Suppressor macrophage treated with lipopolysaccharide for 1 hour (primary cell): ENCODE results near the gene ADGRG7.
"Not testable (repeated sequence)": the region's sequence is repeated elsewhere in the genome, so short reads cannot be mapped to it uniquely, and the experiment has no call there.

ENCODE experiments used
- DNase-seq, 3 donors: peaks; one replicate each; pipeline ENCODE4 v3.0.0-alpha.2; 2020 to 2022

ADGRG7 gene, protein sequence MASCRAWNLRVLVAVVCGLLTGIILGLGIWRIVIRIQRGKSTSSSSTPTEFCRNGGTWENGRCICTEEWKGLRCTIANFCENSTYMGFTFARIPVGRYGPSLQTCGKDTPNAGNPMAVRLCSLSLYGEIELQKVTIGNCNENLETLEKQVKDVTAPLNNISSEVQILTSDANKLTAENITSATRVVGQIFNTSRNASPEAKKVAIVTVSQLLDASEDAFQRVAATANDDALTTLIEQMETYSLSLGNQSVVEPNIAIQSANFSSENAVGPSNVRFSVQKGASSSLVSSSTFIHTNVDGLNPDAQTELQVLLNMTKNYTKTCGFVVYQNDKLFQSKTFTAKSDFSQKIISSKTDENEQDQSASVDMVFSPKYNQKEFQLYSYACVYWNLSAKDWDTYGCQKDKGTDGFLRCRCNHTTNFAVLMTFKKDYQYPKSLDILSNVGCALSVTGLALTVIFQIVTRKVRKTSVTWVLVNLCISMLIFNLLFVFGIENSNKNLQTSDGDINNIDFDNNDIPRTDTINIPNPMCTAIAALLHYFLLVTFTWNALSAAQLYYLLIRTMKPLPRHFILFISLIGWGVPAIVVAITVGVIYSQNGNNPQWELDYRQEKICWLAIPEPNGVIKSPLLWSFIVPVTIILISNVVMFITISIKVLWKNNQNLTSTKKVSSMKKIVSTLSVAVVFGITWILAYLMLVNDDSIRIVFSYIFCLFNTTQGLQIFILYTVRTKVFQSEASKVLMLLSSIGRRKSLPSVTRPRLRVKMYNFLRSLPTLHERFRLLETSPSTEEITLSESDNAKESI

DNA sequence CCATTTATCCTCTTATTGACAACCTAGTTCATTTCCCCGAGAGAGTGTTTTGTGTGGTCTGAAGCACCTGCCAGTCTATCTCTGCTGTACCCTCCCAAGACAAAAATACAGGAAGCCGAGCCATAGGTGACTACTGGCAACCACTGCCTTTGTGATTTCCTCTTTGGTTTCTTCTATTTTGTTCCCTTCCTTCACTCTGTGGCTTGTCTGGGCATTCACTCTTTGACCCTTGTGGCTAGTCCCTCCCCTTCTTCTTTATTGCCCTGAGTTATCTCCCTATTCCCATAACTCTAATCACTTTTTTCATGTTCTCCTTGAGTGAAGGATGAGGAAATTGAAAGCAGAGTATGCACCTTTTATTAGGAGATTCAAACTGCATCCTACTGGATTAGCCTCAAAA is at the start of gene ADGRG7:
Gene ADGRG7 (plus strand): TSS at position 297 of the 400 bp plus-strand sequence. CDS start 256 bp downstream, outside the sequence.
- no peak for DNase-seq

DNA sequence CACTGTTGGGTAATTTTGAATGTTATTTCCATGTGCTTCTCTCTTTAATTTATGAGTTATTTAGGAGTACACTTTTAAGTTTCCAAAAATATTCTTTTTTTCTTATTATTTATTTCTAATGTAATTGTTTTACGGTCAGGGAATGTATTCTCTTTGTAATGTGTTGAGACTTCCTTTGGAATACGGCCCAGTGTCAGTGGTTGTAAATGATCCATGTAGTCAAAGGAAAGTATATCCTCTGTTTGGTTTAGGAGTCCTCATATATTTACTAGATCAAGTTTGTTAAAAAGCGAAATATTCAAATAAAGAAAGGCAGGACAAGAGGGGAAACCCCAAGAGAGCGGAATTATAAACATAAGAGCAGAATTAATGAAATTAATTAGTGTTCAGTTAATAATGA is 49.0 kb upstream of the ADGRG7 start:
- no peak for DNase-seq

DNA sequence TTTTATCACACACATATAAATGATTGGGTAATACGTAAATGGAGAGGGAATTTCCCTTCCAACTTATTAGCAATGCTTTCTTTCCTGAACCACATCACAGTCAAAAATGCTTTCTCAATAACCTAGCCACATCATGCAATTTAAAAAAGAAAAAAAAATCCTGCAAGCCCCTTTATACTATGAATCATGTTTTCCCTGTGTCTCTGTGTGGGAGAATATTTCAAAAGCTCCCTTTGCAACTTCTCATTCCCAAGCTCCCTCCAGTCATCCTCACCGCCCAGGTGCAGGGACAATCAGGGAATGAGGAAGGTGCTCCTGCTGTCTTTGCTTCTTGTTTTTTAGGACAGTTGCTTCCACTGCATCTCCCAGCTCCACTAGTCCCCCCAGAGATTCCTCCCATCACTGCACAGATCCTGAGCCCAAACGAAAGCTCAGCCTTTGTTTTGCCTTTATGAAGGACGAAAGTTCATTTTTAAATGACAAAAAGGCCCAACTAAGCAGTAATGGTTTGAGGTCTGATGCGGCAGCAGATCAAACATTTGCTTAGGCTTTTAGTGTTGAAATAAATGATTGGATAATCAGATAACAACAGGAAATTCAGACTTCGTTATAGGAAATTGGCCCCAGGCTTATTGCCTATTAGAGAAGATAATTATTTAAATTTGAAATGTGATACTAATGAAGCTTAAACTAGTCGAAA is 47.8 kb upstream of the ADGRG7 start:
- peak; percentile 59 to 90 (median 79) for DNase-seq

DNA sequence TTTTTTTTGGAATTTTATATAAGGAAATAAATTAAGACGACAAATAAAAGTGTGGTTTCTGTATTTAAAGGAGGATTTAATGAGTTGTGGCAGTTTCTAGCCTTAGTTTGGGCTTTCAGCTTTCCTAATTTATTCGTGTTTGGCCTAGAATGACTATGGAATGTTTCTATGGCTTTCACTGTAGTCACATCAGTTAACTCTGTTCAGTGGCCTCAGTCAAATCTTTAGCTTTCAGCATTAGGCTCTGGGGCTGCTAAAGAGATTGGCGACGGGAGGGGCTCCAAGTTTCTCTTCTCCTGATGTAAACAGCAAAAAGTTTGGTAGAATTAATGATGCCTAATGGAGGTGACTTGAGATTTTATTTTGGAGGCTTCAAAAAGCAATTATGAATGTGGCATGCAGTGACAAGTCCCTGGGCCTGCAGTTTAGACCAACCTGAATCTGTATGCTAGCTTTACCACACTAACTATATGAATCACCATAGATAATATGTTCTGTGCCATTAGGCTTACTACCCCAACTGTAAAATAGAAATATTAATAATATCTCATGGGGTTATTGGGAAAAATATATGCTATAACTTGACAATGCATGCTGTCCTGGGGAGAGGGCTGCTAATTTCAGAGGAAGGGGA is 47.1 kb upstream of the ADGRG7 start:
- DNase-seq: no peak

DNA sequence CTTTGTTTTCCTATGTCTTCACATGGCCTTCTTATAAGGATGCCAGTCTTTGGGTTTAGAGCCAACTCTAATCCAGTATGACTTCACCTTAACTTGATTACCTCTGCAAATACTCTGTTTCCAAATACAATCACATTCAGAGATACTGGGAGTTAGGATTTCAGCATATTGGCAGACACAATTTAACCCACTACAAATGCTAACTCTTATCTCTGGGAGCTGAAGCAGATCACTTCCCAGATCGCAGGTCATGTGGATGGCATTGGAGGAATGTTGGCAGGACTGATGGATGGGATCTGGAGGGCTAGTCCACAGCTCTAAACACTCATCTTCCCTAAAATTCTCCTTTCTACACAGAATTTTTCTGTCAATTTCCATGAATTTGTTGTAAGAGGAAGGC is 46.2 kb upstream of the ADGRG7 start:
- no peak for DNase-seq

DNA sequence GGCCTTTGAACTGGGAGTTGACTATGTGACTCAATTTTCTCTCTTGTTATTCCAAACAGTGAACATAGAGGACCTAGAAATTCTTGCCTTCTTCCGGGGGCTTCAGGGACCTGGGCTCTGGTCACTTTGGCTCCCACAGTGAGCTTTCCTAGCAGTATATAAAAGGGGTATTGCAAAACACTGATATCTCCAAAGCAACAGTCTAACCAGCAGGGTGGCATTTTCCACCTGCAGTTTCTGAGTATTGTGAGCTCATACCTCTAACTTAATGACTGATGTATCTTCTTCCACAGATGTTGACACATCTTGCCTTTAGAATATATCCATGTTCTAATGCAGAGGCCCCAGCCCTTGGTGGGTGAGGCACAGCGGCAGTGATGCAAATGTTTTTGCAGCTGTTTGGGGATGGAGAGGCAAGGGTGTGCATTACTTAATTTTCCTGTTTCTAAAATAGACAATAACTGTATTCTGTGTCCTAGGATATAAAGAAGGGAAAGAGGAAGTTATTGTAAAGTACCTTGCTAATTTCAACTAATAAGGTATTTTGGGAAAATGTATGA is 45.7 kb upstream of the ADGRG7 start:
- no peak for DNase-seq

DNA sequence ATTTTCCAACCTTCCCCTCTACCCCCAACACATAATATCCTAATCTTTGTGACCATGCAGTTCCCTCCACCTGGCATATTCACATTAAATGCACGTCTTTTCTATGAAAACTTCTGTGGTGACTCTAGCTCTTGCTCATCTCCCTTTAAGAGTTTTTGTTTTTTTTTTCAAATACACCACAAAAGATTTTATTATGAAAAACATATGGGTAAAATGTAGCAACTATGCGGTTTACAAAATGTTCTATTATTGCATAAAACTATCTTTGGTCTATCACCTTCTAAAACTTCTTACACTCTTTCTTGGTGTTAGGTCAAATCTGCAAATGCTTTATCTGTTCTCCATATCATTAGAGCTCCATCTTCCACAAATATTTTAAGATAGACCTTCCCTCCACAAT is 38.6 kb upstream of the ADGRG7 start:
- no peak for DNase-seq

DNA sequence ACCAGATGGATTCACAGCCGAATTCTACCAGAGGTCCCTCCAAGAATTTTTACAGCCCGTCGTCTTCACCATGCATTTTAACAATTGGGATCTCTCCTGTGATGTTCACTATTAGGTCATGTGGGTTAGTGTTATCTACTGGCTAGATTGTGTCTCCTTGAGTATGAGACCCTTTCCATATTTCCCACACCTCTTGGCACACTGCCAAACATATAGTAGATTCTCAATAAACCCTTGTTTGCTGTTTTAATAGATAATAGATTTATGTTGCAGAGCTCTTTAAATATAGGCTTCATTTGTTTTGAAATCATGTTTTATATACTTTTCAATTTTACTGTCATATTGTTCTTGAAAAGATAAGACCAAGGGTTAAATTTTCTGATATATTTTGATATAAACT is 34.9 kb upstream of the ADGRG7 start:
- no peak for DNase-seq

DNA sequence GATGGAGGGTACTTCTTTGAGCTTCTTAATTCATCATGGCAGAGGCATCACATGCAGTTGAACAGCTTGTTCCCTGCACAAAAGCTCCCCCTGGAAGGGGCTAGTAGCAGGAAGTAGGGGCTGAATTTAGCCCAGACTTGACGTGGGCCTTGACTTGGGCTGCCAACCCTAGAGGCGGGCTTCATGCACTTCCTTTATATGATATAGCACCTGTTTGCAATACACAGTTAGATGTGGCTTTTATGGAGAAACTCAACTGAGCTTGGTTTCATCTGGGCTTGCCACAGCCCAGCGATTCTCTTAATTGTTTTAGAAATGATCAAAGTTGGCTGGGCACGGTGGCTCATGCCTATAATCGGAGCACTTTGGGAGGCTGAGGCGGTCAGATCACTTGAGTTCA is 33.7 kb upstream of the ADGRG7 start:
- DNase-seq: no peak

DNA sequence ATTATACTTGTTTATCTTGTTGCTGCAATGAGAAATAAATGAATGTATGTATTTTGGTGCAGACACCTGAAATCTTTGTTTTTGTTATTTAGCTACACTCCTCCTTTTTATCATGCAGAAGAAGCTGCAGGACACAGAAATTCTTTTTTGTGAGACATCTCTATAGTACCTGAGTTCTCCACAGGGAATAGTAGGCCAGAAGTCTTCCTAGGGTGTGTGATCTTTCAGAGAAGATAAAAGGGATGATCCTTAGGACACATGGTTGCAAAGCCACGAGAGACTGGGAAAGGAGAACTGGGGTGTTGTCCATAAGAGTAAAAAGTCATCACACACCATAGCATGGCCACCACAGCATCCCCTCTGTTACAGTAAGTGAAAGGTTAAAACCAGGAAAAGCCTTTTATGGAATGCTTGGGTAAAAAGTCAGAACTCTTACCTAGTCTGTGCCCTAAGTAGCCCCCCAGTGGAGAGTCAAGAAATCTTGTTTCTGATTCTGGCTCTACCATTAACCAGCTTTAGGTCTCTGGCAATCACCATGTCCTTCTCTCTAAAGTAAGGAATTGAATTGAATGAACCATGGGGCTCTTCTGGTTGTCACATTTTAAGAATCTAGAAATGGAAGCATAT is 31.9 kb upstream of the ADGRG7 start:
- no peak for DNase-seq

DNA sequence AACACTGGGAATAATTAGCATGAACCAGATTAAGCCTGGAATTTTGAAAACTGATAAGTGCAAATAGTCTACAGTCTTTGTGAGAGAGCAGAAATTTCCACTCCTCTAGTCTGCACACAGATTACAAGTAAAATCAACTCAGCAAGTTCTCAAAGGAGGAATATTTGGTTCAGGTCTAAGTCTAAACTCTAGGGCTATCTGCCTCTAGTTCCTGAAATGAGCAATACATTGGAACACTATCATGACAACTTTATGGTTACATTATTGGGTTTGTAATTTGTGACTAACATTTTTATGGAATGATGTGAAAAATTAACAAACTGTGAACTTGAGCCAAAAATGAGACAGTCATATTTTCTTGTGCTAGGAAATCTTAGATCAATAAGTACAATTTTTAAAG is 30.8 kb upstream of the ADGRG7 start:
- DNase-seq: no peak

DNA sequence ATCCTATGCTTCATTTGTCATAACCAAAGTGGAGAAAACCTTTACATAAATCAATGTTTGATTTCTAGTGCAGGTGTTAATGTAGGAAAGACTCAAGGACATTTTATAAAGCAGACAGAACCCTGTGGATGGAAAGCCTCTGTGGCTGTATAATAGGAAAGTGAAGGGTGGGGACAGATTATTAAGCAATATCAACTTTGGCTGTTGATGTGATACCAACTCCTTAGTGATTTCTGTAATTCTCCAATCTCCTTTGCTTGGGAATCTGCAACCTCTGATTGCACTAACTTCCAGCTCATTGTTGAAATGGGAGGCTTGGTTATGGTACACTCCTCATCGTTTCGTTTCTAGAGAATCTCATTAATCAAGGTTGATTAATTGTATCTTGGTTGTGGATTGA is 29.3 kb upstream of the ADGRG7 start:
- no peak for DNase-seq

DNA sequence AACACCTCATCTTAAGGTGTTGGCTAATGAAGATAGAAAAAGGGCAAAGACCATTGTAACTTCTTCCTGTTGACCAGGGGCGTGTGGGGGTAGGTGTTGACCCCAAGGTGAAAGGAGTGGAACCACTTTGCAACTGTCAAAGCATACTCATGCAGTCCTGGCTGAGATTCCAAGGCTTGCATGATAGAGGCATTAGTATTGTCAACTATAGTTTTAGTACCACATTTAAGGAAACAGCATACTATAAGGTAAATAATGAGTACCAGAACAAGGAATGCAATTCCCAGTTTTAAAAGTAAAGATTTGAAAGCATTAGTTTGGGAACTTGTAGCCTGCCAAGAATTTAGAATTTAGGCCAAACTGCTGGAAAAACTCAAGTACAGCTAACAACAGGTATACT is 27.8 kb upstream of the ADGRG7 start:
- DNase-seq: no peak

DNA sequence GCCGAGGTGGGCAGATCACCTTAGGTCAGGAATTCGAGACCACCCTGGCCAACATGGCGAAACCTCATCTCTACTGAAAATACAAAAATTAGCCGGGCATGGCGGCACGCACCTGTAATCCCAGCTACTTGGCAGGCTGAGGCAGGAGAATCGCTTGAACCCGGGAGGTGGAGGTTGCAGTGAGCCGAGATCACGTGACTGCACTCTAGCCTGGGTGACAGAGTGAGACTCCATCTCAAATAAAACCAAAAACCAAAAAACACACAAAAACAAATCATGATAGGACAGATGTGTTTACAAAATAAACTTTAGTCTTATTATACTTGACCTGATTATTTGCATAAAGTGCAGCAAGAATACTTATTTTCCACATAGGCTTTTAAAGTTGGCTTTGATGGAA is 27.2 kb upstream of the ADGRG7 start:
- DNase-seq: not testable (repeated sequence)

DNA sequence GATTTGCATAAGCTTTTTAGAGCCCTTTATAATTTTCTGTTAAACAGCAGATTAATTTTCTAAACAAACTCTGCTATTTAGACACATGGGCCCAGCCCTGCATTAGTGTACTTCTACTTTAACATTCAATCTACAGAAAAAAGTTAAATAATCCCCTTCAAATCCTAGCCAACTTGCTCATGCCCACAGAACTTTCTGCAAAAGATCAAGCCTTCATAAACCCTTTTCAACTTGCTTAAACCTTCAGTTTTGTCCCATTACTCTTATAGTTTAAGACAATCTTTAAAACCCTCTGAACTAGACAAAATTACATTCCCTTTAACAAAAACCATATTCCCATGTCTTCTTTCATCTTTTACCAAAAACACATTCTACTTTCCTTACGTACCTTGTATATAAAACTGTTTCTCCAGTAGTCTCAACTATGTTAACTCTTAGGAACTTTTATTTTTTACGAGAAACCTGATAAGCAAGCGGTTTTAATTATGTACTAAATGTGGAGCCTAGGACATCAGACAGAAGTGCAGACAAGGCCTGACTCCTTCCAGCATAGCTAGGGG is 25.2 kb upstream of the ADGRG7 start:
- no peak for DNase-seq

DNA sequence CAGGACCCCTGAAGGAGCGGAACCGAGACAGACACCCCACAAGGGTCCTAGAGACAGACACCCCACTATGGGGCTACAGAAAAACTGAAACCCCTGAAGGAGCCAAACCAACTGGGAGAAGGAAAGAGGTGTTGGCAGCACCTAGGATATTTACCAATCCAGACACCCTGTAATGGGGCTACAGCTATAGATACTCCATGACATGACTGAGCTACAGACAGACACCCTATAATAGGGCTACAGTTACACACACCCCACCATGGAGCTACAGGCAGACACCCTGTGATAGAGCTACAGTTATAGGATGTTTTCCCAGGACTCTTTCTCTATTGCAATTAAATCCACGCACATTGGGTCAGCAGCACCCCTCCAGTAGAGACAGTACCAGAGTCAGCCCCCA is 22.6 kb upstream of the ADGRG7 start:
- no peak for DNase-seq

DNA sequence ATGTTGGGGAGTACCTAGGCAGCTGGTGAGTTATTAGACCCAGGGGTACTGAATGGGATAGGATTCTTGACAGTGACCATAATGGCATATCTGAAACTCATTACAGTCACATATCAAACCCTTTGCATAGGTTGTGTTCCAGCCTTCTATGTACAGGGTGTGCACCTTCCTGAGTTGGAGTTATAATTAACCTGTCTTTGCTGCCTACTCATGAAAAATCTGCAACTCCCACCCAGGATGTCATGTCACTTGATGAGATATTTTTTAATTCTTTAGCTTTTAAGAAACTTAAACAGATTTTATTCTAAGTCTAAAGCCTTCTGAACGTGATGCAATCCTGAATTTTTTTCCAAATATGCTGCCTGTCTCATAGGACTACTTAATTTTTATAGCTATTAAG is 21.1 kb upstream of the ADGRG7 start:
- no peak for DNase-seq

DNA sequence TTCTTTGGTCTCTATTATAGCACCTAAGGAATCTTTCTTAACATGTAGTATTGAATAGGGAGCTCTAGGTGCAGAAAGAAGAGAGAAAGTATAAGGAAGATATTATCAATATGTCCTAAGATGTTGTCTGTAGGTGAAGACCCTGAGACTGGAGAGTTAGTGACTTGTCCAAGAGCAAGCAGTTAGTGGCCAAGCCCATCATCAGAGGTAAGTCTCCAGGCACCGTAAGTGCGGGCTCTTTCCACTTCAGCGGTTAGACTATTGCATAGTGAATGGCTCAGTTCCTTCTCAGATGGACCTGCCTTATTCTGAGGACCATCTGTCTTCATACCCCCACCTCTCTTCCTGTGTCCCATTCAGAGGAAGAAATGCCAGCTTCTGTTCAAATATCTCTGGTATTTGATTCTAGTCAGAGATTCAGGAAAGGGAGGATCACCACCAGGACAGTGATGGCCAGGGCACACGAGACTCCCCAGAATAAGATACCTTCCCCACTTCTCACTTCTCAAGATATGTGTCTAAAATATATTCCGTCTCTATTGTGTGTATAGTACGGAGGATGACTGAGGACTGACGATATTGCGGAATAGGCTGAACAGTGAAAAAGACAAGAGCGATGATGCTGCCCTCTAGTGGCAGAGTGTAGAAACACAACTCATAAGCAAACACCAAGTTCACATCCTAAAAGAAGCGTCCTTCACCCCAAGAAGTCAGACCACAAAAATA is 19.1 kb upstream of the ADGRG7 start:
- DNase-seq: peak; percentile 75 to 89 (median 81)

DNA sequence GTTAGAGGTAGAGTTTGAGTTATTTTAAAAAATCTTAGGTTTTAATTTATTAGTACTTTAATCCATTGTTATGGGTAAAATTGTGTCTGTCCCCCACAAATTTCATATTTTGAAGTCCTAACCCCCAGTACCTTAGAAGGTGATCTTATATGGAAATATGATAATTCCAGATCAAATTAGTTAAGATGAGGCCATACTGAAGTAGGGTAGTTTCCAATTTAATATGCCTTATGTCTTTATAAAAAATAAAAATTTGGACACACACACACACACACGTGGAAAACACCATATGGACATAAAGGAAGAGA is 18.6 kb upstream of the ADGRG7 start:
- no peak for DNase-seq

DNA sequence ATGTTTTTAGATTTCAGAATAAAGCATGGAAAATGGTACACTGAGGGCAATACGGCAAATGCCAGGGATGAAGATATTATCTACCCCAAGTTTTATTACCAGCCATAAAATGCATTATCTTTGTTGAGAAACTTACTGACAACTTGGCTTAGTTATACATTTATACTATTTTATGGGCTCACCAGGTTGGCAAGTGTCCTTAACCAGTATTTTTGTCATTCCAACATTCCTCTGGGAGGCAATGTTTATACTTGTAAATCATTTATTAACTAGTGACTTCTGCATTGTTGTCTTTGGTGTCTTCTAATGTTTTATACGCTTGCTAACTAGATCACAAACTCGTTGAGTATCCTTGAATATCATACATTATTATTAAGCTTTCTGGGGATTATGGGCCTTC is 18.0 kb upstream of the ADGRG7 start:
- no peak for DNase-seq
